Measurements from ENCODE around the gene PSMC4. TPM values are rescaled to one million over a fixed set of nuclear protein-coding genes. Genes with fewer than 3 reads are reported as not detected.

PSMC4 gene
- polyA plus RNA-seq (ENCODE audit: insufficient read length in 12 of 12): 10 to 100 TPM in 11 of 12 donors, not detected in 1; 47.7 to 58.4 (median 51.3) TPM
- long read RNA-seq, donor 1, transcript PSMC4-201 (11 exons, 1,591 nt): major isoform, 26 of 26 reads
- long read RNA-seq, donor 1, partial matches to known transcripts: 0 of 26 reads
- long read RNA-seq, donor 1, other reads (novel, unspliced or antisense): 0 of 26 reads
- long read RNA-seq, donor 2, transcript PSMC4-201 (11 exons, 1,591 nt): major isoform, 21 of 28 reads
- long read RNA-seq, donor 2, partial matches to known transcripts: 7 of 28 reads
- long read RNA-seq, donor 2, other reads (novel, unspliced or antisense): 0 of 28 reads
- long read RNA-seq, donor 3, transcript PSMC4-201 (11 exons, 1,591 nt): major isoform, 7 of 15 reads
- long read RNA-seq, donor 3, partial matches to known transcripts: 8 of 15 reads
- long read RNA-seq, donor 3, other reads (novel, unspliced or antisense): 0 of 15 reads
- long read RNA-seq, donor 4, transcript PSMC4-201 (11 exons, 1,591 nt): major isoform, 5 of 6 reads
- long read RNA-seq, donor 4, partial matches to known transcripts: 0 of 6 reads
- long read RNA-seq, donor 4, other reads (novel, unspliced or antisense): 0 of 6 reads
- long read RNA-seq, donor 5, transcript PSMC4-201 (11 exons, 1,591 nt): major isoform, 23 of 26 reads
- long read RNA-seq, donor 5, partial matches to known transcripts: 0 of 26 reads
- long read RNA-seq, donor 5, other reads (novel, unspliced or antisense): 0 of 26 reads
- long read RNA-seq, donor 6, transcript PSMC4-201 (11 exons, 1,591 nt): major isoform, 8 of 15 reads
- long read RNA-seq, donor 6, partial matches to known transcripts: 5 of 15 reads
- long read RNA-seq, donor 6, other reads (novel, unspliced or antisense): 0 of 15 reads
- long read RNA-seq, donor 7, transcript PSMC4-201 (11 exons, 1,591 nt): major isoform, 8 of 8 reads
- long read RNA-seq, donor 7, partial matches to known transcripts: 0 of 8 reads
- long read RNA-seq, donor 7, other reads (novel, unspliced or antisense): 0 of 8 reads
- long read RNA-seq, donor 8, transcript PSMC4-201 (11 exons, 1,591 nt): major isoform, 21 of 26 reads
- long read RNA-seq, donor 8, partial matches to known transcripts: 0 of 26 reads
- long read RNA-seq, donor 8, other reads (novel, unspliced or antisense): 5 of 26 reads
- long read RNA-seq, donor 9, transcript PSMC4-201 (11 exons, 1,591 nt): major isoform, 6 of 7 reads
- long read RNA-seq, donor 9, partial matches to known transcripts: 0 of 7 reads
- long read RNA-seq, donor 9, other reads (novel, unspliced or antisense): 0 of 7 reads
- long read RNA-seq, donor 10, transcript PSMC4-201 (11 exons, 1,591 nt): major isoform, 17 of 22 reads
- long read RNA-seq, donor 10, partial matches to known transcripts: 0 of 22 reads
- long read RNA-seq, donor 10, other reads (novel, unspliced or antisense): 5 of 22 reads
- long read RNA-seq, donor 11, transcript PSMC4-201 (11 exons, 1,591 nt): major isoform, 24 of 24 reads
- long read RNA-seq, donor 11, partial matches to known transcripts: 0 of 24 reads
- long read RNA-seq, donor 11, other reads (novel, unspliced or antisense): 0 of 24 reads

- peak; percentile 98 for DNase-seq
Measured at GRCh38 chr19:39970675-39971379, at the start of gene PSMC4. TSS of gene PSMC4 (plus strand) at chr19:39971165. CDS start at chr19:39971203, 38 bp downstream.

GRCh38 chr19:39923862-39924261 is 47.1 kb upstream of the PSMC4 start:
- no peak for DNase-seq

DNA sequence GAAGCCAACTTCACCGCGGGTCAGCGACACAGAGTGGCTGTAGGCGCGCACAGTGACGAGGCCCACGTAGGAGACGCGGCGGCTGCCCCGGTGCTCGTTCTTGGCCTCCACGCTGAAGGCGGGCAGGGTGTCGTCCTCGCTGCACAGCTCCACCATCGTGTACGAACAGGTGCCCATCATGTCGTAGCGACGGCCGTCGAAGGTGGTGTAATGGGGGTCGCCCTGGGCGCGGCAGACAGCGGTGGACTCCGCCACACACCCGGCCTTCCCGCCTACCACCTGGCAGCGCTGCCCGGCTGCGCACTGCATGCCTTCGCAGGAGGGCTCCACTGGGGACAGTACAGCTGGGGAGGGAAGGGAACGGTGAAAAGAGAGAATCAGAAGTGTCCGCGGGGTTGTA is 46.6 kb upstream of the PSMC4 start:
- DNase-seq: no peak

DNA sequence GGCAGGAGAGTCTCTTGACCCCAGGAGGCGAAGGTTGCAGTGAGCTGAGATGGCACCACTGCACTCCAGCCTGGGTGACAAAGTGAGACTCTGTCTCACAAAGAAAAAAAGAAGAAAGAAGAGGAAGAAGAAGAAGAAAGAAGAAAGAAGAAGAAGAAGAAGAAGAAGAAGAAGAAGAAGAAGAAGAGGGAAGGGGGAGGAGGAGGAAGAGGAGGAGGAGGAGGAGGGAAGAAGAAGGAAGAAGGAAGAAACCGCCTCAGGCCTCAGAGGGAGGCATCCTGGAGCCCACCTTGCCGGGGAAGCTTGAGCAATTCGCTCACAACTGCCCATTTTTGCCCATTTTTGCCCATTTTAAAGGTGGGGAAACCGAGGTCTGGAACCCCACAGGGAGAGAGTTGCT is 46.0 kb upstream of the PSMC4 start:
- no peak for DNase-seq

GRCh38 chr19:39926170-39926760 is 44.7 kb upstream of the PSMC4 start:
- DNase-seq: no peak

GRCh38 chr19:39927076-39927475 is 43.9 kb upstream of the PSMC4 start:
- no peak for DNase-seq

GRCh38 chr19:39927524-39928356 is 43.2 kb upstream of the PSMC4 start:
- DNase-seq: no peak

DNA sequence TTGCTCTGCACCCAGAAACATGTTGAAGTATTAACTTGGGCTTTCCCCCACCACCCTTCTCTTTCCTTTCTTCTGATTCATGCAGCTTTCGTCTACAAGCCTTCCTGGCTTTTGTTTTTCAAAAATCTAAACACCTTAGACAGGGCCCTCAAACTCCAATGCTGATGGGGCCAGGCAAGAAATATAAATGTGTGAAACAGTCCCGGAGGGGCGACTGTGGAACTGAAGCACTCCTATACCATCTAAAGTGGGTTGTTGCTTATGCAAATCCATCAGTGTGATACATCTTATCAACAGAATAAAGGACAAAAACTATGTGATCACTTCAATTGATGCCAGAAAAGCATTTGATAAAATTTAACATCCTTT is 42.6 kb upstream of the PSMC4 start:
- no peak for DNase-seq

DNA sequence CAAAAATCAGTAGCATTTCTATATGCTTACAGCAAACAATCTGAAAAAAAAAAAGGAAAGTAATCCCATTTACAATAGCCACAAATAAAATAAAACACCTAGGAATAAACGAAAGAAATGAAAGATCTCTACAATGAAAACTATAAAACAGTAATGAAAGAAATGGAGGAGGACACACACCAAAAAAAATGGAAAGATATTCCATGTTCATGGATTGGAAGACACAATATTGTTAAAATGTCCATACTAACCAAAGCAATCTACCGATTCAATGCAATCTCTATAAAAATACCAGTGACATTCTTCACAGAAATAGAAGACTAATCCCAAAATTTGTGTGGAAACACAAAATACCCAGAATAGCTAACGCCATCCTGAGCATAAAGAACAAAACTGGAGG is 41.2 kb upstream of the PSMC4 start:
- no peak for DNase-seq

DNA sequence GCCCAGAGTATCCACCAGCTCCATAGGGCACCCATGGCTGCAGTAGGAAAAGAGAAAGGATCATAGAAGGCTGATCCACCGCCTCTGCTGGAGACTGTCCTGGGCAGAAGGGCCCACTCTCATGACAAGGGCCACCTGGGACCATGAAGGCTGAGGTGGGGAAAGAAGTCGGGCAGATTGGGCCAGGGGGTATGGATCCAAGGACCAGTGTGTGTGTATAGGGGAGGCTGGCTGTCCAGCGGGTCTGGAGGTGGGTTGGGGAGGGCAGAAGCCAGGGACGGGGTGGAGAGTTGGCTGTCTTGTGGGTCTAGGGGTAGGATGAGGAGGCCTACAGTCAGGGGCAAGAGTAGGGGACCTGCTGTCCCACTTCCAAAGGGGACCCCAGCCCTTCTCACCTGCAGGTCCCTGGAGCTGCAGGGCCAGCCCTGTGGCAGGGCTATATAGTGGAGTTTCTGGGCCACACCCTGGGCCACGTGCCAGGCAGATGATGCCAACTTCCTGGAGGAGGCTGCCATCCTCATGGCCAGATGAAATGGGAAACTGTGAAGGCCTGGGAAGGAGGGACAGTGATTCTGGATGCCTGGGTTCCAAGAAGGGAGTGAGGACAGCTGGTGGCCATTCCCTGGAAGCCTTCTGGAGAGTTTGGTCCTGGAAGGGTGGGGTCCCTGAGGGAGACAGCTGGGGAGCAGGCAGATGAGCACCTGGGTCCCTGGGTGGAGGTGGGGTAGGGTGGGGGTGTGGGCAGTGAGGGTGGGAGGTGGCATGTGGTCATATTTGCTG is 36.2 kb upstream of the PSMC4 start, which contains the start of gene FCGBP:
Gene FCGBP (minus strand): TSS at position 51 of the 780 bp plus-strand sequence.
- DNase-seq: no peak

GRCh38 chr19:39935364-39935661 is 35.7 kb upstream of the PSMC4 start:
- no peak for DNase-seq

DNA sequence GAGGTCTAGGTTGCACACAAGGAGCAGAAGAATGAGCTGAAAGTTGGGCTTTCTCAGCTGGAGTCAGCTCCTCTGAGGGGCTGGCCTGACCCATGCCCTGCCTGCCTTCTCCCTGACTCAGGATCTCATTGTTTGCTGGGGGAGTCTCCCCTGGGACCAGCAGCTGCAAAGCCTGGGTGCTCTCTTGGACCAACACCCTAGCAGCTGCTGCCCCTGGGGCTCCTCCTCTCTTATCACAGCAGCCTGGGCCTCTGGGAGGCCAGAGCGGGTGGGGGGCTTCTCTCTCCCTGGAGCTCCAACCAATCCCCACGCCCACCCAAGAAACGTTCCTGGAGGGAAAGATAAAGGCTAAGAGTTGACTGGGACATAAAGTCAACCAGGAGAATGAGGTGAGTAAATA is 34.9 kb upstream of the PSMC4 start:
- no peak for DNase-seq

DNA sequence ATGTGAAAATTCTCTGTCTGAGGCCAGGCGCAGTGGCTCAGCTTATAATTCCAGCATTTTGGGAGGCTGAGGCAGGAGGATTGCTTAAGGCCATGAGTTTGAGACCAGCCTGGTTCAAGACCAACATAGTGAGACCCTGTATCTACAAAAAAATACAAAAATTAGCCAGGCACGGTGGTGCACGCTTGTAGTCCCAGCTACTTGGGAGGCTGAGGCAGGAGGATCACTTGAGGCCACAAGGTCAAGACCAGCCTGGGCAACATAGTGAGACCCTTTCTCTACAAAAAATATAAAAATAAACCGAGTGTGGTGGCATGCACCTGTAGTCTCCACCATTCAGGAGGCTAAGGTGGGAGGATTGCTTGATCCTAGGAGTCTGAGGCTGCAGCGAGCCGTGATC is 34.3 kb upstream of the PSMC4 start:
- no peak for DNase-seq

DNA sequence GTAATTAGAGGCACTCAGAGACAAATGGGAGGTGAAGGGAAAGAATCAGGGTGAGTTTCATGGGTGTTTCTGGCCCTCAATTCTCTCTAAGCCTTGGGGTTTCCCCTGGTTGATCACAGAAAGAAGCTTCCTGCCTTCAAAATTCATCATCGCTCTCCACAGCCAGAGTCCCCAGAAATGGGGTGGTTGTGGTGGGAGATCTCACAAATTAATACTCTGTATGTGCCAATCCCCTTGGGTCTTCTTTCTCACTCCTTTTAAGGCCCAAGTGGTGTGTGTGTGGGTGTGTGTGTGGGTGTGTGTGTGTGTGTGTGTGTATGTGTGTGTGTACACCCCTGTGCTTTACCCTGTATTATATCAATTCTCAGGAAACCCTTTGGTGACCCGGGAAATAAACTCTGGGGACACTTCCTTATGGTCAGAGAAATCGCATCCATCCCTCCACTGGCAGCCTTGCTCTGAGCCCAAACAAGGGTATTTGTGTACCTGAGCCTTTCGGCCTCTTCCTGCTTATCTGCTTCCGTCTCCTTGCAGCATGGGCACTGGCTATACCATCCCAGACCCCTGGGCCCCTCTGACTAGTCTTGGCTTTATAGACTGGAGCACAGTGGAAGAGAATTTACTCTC is 33.8 kb upstream of the PSMC4 start:
- DNase-seq: no peak

DNA sequence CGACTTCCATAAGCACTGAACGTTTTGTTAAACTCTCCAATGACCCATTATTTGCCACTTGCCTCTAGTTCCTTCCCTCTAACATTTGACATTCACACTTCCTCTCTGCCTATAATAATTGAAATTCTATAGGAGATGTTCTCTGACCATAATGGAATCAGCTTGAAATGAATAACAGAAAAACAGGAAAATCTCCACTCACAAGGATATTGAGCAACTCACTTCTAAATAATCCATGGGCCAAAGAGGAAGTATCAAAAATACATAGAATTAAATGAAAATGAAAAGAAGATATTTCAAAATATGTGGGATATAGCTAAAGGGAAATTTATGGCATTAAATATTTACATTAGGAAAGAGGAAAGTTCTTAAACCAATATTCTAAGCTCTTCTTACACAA is 33.2 kb upstream of the PSMC4 start:
- no peak for DNase-seq

GRCh38 chr19:39939556-39939955 is 31.4 kb upstream of the PSMC4 start:
- no peak for DNase-seq

- DNase-seq: no peak
Measured at GRCh38 chr19:39940221-39940833, 30.6 kb upstream of the PSMC4 start.

- no peak for DNase-seq
Measured at GRCh38 chr19:39941151-39941550, 29.8 kb upstream of the PSMC4 start.

Measured in muscle of arm (tissue), 14 donors.